GM13977 (cell line): Measurements from ENCODE around the gene IKZF1.

Source experiments
- DNase-seq: peaks from one replicate; pipeline ENCODE4 v3.0.0; 2012; ENCODE audit warnings: low spot score
- CTCF ChIP-seq: IDR thresholded peaks from 2 replicates; pipeline ENCODE4 v1.5.1; 2012; ENCODE audit warnings: mild to moderate bottlenecking, control low read depth; ENCODE audit not compliant: insufficient read depth; ENCODE audit errors: extremely low read depth, missing control alignments
- in situ Hi-C: fragments of 300-500 bp; cut with MboI; formaldehyde crosslinking; loops from one replicate; pipeline ENCODE4 v1.12.0; 2022; ENCODE audit warnings: low sequenced_read_pairs, low pct_unique_long_range_greater_than_20kb, mixed read lengths, inconsistent platforms; ENCODE audit not compliant: unreplicated experiment

The IKZF1 gene

DNA sequence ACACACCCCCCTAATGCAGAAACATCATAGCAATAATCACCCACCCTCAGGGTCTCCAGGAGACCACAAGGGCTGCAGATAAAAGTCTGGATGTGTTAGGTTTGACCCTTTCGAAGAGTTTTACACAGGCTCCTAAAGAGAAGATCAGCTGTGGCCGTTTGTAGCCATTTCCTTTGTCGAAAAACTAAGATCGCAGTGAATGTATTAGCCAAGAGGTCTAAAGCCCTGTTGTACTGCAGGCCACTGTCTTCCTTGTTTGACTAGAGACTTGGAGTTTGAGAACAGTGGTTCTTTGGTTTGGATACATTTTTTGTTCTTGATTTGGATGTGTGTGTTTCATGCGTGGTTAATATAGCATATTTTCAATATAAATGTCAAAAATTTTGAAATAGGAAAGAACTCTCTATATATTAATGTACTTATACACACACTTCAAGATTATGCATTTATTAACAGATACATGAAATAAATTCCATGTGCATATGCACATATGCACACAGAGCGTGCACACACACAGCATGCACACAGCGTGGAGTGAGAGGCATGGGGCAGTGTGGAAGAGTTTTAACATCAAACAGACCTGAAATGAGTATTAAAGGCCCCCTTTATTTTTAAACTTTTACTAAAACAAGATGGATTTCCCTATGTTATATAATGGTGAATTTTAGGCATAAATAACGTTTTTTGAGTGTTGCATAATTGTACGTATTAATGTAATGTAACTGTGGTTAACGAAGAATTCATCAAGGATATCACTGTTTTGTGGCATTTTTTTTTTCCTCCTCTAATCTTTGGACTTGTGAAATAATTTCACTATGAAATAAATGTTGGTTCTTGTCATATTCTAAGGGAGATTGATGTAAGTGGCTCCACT is 2.2 kb downstream of the IKZF1 start:
- no peak for TF ChIP-seq CTCF
- in situ Hi-C loops, result loop anchor here (10.0 kb wide), 2 partner anchors 58 to 108 kb away; no protein-coding TSS in a partner anchor
- no peak for DNase-seq

DNA sequence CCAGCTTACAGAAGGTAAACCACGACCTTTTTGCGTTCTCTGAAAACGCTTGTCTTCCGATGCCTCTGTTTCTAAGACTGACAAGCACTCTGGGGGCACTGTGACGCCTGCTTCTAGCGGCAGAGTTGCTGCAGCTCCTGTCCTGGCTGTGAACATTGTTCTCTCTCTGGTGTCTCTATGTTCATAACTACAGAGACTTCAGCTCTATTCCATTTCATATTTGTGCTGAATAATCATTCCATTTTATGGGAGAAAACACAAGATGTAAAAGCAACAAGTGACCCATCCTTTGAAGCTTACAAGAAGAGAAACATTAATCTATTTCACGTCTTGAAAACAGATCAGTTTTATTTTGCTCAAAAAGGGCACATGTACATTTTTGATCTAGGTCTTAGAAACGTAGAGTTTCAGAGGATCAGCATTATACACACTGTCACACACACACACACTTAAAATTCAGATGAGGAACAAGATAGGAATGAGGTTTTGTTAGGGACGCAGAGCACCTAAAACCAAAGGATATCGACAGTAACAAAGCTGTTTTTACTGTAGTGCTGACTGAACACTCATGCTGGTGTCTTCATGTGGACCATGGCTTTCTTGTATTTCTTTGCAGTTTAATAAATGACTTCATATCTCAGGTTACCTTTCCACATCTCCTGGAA is 3.0 kb downstream of the IKZF1 start:
- no peak for DNase-seq
- in situ Hi-C loops, result loop anchor here (10.0 kb wide), 2 partner anchors 57 to 107 kb away; no protein-coding TSS in a partner anchor
- TF ChIP-seq CTCF, result peak; percentile 17

GRCh38 chr7:50308203-50308531 is 3.7 kb downstream of the IKZF1 start:
- no peak for TF ChIP-seq CTCF
- in situ Hi-C loops, result loop anchor here (10.0 kb wide), 2 partner anchors 57 to 107 kb away; no protein-coding TSS in a partner anchor

GRCh38 chr7:50308532-50309385 is 4.2 kb downstream of the IKZF1 start:
- no peak for DNase-seq
- no peak for TF ChIP-seq CTCF
- in situ Hi-C loops, result loop anchor here (10.0 kb wide), 2 partner anchors 56 to 106 kb away; no protein-coding TSS in a partner anchor

More at GRCh38 chr7:50308203-50308531, 3.7 kb downstream of the IKZF1 start:
- no peak for DNase-seq

- no peak for TF ChIP-seq CTCF
- no peak for DNase-seq
- in situ Hi-C loops, result loop anchor here (10.0 kb wide), 2 partner anchors 55 to 105 kb away; no protein-coding TSS in a partner anchor
Measured at GRCh38 chr7:50309721-50310120, 5.2 kb downstream of the IKZF1 start.

DNA sequence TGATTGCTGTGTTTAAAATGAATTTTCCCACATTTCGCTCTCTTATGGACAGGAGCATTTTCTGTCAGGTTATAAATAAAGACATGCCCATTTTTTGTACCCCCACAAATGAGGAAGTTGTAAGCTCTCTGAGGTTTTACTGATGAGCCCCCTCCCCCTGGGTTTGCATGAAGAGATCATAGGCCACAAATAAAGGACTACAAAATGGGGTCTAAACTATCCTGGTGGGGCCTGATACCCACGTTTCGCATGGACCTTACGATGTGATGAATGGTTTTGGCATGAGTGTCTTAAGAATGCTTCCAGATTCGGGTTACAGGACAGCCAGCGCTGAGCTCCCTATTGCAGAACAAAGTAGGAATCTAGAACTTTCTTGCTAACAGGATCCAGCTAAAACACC is 5.8 kb downstream of the IKZF1 start:
- TF ChIP-seq CTCF, result no peak
- in situ Hi-C loops, result no loop called here
- DNase-seq, result no peak
